Left lung (tissue), 10 donors: Measurements from ENCODE around the gene SLC38A3. TPM values are rescaled to one million over a fixed set of nuclear protein-coding genes. Genes with fewer than 3 reads are reported as not detected.

Source experiments
- ATAC-seq: fragments of 200-7000 bp; cut with Tn5 transposase; one replicate; pipeline ENCODE4 v1.9.1; 2020; ENCODE audit warnings: moderate library complexity
- DNase-seq, 4 donors: peaks; one replicate each; pipeline ENCODE4 v3.0.0-alpha.2; 2013 to 2020
- H3K27ac ChIP-seq, 2 donors: fragments of 200-600 bp; sonication (generic) in 1 of 2; one replicate each; pipeline versions ENCODE4 v1.5.0 to v1.8.0; 2020 to 2021
- H3K27me3 ChIP-seq, 2 donors: fragments of 200-600 bp; sonication (generic) in 1 of 2; one replicate each; pipeline versions ENCODE4 v1.5.0 to v1.8.0; 2020 to 2021
- H3K36me3 ChIP-seq, 2 donors: fragments of 200-600 bp; sonication (generic) in 1 of 2; one replicate each; pipeline versions ENCODE4 v1.5.0 to v1.8.0; 2020 to 2021
- H3K4me1 ChIP-seq, 2 donors: fragments of 200-600 bp; one replicate each; pipeline ENCODE4 v1.8.0; 2021
- H3K4me3 ChIP-seq, 2 donors: fragments of 200-600 bp; sonication (generic) in 1 of 2; one replicate each; pipeline versions ENCODE4 v1.5.0 to v1.8.0; 2020 to 2021; ENCODE audit warnings: mild to moderate bottlenecking in 1 of 2
- H3K9me3 ChIP-seq, 2 donors: fragments of 200-600 bp; sonication (generic) in 1 of 2; one replicate each; pipeline versions ENCODE4 v1.5.0 to v1.8.0; 2020 to 2021
- intact Hi-C, 2 donors: fragments of 100-400 bp; cut with DNase I; formaldehyde crosslinking; loops; one replicate each; pipeline versions ENCODE4 v1.11.2 to v1.14.2; 2022
- polyA plus RNA-seq, 6 donors: library from polyadenylated mRNA; unstranded; fragments of 120-200 nt; gene quantifications; one replicate each; pipeline ENCODE4 v1.2.1, GENCODE V29; 2013; ENCODE audit not compliant: insufficient read length in 6 of 6
- total RNA-seq, 2 donors: library from RNA; stranded (reverse); fragmentation: NEBNext Ultra II Directional; extraction: Animal tissue kit (Norgen Biotek cat#: 25700); gene quantifications; one replicate each; pipeline ENCODE4 v1.2.1, GENCODE V29; 2021
- TF ChIP-seq, protein P1 (sequence below), 2 donors: fragments of 200-600 bp; sonication (generic) in 1 of 2; IDR thresholded peaks; one replicate each; pipeline versions ENCODE4 v1.5.0 to v1.8.0; 2021; ENCODE audit warnings: antibody characterized with exemption in 2 of 2
- donor health status: DM: no; HTN: yes; CAD: no.
- donor health status: DM: no; HTN: no; CAD: no.

Gene SLC38A3
- total and polyA plus RNA-seq, 8 donors = 0.23 to 10.9 (median 7.8) TPM; not detected in 1

DNA sequence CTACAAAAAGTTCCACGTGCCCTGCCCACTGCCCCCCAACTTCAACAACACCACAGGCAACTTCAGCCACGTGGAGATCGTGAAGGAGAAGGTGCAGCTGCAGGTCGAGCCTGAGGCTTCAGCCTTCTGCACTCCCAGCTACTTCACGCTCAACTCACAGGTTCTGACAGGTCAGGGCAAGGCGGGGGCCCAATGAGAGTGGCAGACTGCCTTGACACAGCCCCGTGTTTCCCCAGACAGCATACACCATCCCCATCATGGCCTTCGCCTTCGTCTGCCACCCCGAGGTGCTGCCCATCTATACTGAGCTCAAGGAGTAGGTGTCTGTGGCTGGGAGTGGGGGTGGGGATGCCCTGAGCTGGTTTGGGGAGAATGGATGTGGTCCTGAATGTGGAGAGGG lies 12.6 kb downstream of the SLC38A3 start:
- TF ChIP-seq, protein P1, sequence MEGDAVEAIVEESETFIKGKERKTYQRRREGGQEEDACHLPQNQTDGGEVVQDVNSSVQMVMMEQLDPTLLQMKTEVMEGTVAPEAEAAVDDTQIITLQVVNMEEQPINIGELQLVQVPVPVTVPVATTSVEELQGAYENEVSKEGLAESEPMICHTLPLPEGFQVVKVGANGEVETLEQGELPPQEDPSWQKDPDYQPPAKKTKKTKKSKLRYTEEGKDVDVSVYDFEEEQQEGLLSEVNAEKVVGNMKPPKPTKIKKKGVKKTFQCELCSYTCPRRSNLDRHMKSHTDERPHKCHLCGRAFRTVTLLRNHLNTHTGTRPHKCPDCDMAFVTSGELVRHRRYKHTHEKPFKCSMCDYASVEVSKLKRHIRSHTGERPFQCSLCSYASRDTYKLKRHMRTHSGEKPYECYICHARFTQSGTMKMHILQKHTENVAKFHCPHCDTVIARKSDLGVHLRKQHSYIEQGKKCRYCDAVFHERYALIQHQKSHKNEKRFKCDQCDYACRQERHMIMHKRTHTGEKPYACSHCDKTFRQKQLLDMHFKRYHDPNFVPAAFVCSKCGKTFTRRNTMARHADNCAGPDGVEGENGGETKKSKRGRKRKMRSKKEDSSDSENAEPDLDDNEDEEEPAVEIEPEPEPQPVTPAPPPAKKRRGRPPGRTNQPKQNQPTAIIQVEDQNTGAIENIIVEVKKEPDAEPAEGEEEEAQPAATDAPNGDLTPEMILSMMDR (IDR thresholded peaks at IDR 0.05) = no peak
- intact Hi-C loops = no loop called here
- no peak overlapping the region for H3K4me3 ChIP-seq
- no peak overlapping the region for H3K27ac ChIP-seq
- H3K27me3 ChIP-seq = no peaks in the 10 kb centered on the region
- H3K9me3 ChIP-seq = no peaks in the 10 kb centered on the region
- H3K4me1 ChIP-seq = no peaks in the 10 kb centered on the region
- H3K36me3 ChIP-seq = no peaks in the 10 kb centered on the region
- ATAC-seq = no peak
- no peak for DNase-seq

DNA sequence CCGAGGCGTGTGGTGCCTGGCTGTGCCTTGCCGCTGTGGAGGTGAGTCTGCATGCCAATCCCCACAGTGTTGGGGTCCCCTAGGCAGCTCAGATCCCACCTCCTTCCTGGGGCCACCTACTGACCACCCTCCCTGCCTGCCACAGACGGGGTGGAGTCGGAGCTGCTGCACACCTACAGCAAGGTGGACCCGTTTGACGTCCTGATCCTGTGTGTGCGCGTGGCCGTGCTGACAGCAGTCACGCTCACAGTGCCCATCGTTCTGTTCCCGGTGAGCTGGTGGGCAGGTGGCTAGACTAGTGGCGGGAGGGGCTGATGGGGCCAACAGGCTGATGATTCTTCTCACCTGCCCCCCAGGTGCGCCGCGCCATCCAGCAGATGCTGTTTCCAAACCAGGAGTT lies 13.4 kb downstream of the SLC38A3 start:
- H3K9me3 ChIP-seq = no peaks in the 10 kb centered on the region
- no peak for ATAC-seq
- no peak overlapping the region for H3K4me3 ChIP-seq
- no peak overlapping the region for H3K27ac ChIP-seq
- DNase-seq = no peak
- intact Hi-C loops = no loop called here
- H3K27me3 ChIP-seq = no peaks in the 10 kb centered on the region
- TF ChIP-seq, protein P1 (IDR thresholded peaks at IDR 0.05) = no peak
- H3K4me1 ChIP-seq = no peaks in the 10 kb centered on the region
- H3K36me3 ChIP-seq = no peaks in the 10 kb centered on the region

DNA sequence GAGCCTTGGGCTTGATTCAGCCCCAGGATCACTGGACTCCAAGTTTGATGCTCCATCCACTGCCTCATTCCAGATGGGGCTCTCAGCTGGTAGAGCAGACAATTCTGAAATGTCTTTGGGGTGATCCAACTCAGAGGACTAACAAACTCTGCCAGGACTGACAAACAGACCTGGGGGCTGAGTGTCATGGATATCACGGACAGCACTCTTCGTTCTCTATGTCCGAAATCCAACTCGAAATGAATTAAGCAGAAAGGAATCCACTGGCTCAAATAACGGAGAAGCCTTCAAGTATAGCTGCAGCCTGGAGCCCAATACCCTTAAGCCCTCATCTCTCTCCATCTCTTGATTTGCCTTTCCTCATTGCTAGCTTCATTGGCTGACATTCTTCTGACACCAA lies 14.2 kb downstream of the SLC38A3 start:
- TF ChIP-seq, protein P1 (IDR thresholded peaks at IDR 0.05) = no peak
- Histone ChIP-seq H3K27ac (no peak overlapping the region), H3K9me3 (no peaks in the 10 kb centered on the region), H3K4me3 (no peak overlapping the region), H3K36me3 (no peaks in the 10 kb centered on the region), H3K27me3 (no peaks in the 10 kb centered on the region), H3K4me1 (no peaks in the 10 kb centered on the region)
- DNase-seq (no peak), ATAC-seq (no peak)
- intact Hi-C loops = no loop called here

DNA sequence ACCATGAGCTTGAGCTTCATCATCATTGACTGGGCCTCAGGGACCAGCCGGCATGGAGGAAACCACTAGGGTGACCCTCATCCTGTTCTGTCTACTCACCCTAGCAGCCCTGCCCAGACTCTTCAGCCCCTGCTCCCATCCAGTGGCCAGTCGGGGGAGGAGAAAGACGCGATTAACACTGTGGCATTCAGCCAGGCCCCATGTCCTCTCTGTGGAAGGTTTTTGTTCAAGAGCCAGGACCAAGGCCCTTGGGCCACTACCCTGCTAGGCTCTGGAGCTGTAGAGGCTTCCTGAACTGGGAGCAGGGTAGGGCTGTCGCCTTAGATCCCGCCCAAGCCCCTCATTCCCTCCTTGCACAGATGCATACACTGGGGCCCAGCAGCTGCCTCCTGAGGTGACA lies 15.0 kb downstream of the SLC38A3 start:
- intact Hi-C loops = no loop called here
- DNase-seq = no peak
- no peaks in the 10 kb centered on the region for H3K4me1 ChIP-seq

DNA sequence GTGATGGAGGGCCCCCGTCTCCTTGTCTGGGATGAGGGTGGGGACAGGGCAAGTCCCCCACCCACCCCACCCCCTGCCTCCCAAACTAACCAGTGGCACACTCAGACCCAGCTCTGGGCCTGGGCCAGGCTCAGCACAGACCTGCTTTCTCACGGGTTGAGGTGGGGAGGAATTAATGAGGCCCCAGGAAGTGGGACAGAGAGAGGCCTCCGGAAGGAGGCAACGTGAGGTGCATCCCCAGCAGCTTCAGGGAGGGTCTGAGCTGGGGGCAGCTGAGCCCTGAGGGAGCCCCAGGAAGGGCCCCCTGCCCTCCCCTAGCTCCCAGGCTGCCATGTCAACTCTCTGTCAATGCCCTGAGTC lies 16.0 kb downstream of the SLC38A3 start:
- DNase-seq = no peak
- no peak for ATAC-seq
- Histone ChIP-seq H3K9me3 (no peaks in the 10 kb centered on the region), H3K4me1 (peaks cover 0 to 4% of the 10 kb centered on the region in 2 donors), H3K4me3 (no peak overlapping the region), H3K27me3 (peaks cover 0 to 9% of the 10 kb centered on the region in 2 donors), H3K36me3 (no peaks in the 10 kb centered on the region), H3K27ac (no peak overlapping the region)
- intact Hi-C loops = no loop called here
- TF ChIP-seq, protein P1 (IDR thresholded peaks at IDR 0.05) = no peak

More for the DNA sequence above, 15.0 kb downstream of the SLC38A3 start:
- Histone ChIP-seq H3K36me3 (no peaks in the 10 kb centered on the region), H3K9me3 (no peaks in the 10 kb centered on the region), H3K27me3 (peaks cover 0 to under 1% of the 10 kb centered on the region in 2 donors), H3K27ac (no peak overlapping the region), H3K4me3 (no peak overlapping the region)
- no peak for ATAC-seq
- TF ChIP-seq, protein P1 (IDR thresholded peaks at IDR 0.05) = no peak
